Mammary epithelial cell (primary cell): ENCODE data around the gene BRK1.

Experiments used
- EZH2 ChIP-seq: IDR thresholded peaks from 2 replicates; pipeline ENCODE4 v1.6.1; 2012; ENCODE audit warnings: low read length, inconsistent platforms, borderline replicate concordance
- TF ChIP-seq, protein P1 (sequence below), 2 donors: IDR thresholded peaks in 1 of 2; conservative IDR thresholded peaks in 1 of 2; 2 replicates each; pipeline ENCODE4 v1.5.1; 2011 to 2012; ENCODE audit warnings: inconsistent platforms in 2 of 2, low read length in 2 of 2, mild to moderate bottlenecking in 2 of 2, control low read depth in 1 of 2, low read depth in 1 of 2; ENCODE audit not compliant: insufficient read depth in 1 of 2; ENCODE audit errors: extremely low read depth in 1 of 2

DNA sequence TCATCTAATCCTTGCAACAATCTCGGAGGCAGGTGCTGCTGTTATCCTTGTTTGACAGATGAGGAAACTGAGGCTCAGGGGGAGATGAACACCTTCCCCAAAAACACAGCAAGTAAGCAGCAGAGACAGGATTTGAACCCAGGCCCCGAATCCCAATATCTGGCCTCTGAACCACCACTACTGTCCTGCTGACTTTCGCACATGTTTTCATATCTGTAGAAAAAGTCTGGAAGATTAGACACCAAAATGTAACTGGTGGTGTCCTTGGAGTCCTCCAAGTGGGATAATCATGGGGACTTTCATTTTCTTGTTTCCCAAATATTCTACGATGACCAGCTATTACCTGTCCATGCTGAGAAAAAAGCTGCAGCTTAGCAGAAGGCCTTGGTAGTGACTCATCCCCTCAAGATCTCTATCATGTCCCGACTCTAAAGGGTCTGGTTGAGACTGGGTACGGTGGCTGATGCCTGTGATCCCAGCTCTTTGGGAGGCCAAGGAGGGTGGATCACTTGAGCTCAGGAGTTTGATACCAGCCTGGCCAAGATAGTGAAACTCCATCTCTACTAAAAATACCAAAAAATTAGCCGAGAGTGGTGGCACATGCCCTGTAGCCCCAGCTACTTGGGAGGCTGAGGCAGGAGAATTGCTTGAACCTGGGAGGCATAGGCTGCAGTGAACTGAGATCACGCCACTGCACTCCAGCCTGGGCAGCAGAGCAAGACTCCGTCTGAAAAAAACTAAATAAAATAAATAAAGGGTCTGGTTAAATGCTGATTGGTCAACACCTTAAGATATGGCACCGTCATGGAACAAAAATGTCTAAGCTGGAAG lies 57.8 kb downstream of the BRK1 start:
- TF ChIP-seq, protein P1, sequence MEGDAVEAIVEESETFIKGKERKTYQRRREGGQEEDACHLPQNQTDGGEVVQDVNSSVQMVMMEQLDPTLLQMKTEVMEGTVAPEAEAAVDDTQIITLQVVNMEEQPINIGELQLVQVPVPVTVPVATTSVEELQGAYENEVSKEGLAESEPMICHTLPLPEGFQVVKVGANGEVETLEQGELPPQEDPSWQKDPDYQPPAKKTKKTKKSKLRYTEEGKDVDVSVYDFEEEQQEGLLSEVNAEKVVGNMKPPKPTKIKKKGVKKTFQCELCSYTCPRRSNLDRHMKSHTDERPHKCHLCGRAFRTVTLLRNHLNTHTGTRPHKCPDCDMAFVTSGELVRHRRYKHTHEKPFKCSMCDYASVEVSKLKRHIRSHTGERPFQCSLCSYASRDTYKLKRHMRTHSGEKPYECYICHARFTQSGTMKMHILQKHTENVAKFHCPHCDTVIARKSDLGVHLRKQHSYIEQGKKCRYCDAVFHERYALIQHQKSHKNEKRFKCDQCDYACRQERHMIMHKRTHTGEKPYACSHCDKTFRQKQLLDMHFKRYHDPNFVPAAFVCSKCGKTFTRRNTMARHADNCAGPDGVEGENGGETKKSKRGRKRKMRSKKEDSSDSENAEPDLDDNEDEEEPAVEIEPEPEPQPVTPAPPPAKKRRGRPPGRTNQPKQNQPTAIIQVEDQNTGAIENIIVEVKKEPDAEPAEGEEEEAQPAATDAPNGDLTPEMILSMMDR (conservative IDR thresholded peaks at IDR 0.05 in 1 of 2, IDR thresholded peaks at IDR 0.05 in 1 of 2; ENCODE audit: extremely low read depth in 1 of 2, insufficient read depth in 1 of 2, low read depth in 1 of 2, low read length in 2 of 2), result no peak
- TF ChIP-seq EZH2, result no peak
